ENCODE results near the gene MORC3.
A peak's percentile ranks its signal among the peaks of the same experiment; 100 is the strongest.
"Not testable (repeated sequence)": the region's sequence is repeated elsewhere in the genome, so short reads cannot be mapped to it uniquely, and the experiment has no call there.

MORC3 gene

DNA sequence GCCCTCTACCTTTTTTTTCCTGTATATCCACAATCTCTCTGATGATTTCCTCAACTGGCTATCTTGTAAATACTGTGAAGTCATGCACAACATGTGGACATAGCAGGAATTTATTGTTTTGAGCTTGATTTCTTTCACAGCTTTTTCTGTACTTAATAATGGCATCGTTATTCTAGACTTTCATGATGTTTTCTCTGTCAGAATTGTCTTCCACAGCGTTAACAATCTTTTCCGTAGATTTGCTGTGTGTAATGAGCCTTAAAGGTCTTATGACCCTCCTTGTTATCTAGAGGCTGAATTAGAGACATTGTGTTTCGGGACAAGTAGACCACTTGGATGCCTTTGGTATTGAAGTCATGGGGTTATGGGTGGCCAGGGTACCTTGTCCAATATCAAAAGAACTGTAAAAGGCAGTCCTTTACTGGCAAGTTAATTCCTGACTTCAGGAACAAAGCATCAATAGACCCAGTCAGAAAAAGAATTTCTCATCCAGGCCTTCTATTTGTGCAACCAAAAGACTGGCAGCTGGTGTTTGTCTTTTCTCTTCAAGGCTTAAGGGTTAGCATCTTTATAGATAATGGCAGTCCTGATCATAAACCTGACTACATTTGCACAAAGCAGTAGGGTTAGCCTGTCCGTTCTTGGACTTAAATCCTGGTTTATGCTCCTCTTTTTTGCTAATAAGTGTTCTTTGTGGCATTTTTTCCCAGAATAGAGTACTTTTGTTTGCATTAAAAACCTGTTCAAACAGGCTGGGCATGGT, 35.1 kb downstream of the MORC3 start:
- peaks cover 78% of the 10 kb centered on the region for H3K36me3 ChIP-seq (ENCODE audit: control insufficient read depth, insufficient read depth, low read length)

DNA sequence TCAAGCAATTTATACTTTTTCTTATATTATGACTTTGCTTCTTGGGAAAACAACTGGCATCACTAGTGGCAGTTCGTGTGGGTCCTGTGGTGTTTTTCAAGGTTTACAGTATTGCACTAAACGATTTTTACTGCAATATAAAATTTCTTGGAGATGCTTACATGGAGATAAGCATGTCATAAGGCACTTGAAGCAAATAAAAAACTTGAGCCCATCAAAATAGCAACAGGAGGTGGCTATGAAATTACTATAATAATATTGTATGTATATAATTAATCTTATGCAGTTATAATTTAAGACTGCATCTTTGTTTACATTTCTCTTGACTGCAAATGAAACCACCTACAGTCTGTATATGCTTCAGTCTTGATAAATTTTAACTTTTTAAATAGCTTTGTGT, 35.9 kb downstream of the MORC3 start:
- Histone ChIP-seq H3K27ac (ENCODE audit: low read depth, low read length) (no peak overlapping the region), H3K36me3 (ENCODE audit: control insufficient read depth, insufficient read depth, low read length) (peaks cover 76% of the 10 kb centered on the region), H3K9me3 (ENCODE audit: control insufficient read depth, insufficient read depth, low read length) (no peaks in the 10 kb centered on the region), H3K27me3 (ENCODE audit: control insufficient read depth, insufficient read depth, low read length) (no peaks in the 10 kb centered on the region), H3K9ac (ENCODE audit: low read depth, low read length) (no peak overlapping the region), H3K4me3 (ENCODE audit: low read depth, low read length) (no peak overlapping the region), H3K4me1 (ENCODE audit: control insufficient read depth, insufficient read depth, low read length) (no peaks in the 10 kb centered on the region)

More for the DNA sequence above, 35.1 kb downstream of the MORC3 start:
- H3K9ac ChIP-seq (ENCODE audit: low read depth, low read length) = no peak overlapping the region
- no peak overlapping the region for H3K4me3 ChIP-seq (ENCODE audit: low read depth, low read length)
- no peaks in the 10 kb centered on the region for H3K27me3 ChIP-seq (ENCODE audit: control insufficient read depth, insufficient read depth, low read length)
- H3K9me3 ChIP-seq (ENCODE audit: control insufficient read depth, insufficient read depth, low read length) = no peaks in the 10 kb centered on the region
- no peak overlapping the region for H3K27ac ChIP-seq (ENCODE audit: low read depth, low read length)
- no peaks in the 10 kb centered on the region for H3K4me1 ChIP-seq (ENCODE audit: control insufficient read depth, insufficient read depth, low read length)

DNA sequence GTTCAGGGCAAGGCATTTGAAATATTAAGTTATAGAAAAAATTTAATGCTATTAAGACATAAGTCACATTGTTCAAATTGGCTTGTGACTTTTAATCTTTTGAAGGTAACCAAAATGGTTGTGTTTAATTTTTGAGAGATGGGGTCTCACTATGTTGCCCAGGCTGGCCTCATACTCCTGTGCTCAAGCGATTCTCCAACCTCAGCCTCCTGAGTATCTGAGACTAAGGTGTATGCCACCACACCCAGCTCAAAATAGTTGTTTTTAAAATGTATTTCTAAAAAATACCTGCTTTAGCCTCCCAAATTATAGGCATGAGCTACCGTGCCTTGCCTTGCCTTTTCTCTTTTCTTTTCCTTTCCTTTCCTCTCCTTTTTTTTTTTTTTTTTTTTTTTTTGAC, 39.2 kb downstream of the MORC3 start:
- Histone ChIP-seq H3K36me3 (ENCODE audit: control insufficient read depth, insufficient read depth, low read length) (peaks cover 81% of the 10 kb centered on the region), H3K9me3 (ENCODE audit: control insufficient read depth, insufficient read depth, low read length) (no peaks in the 10 kb centered on the region), H3K27ac (ENCODE audit: low read depth, low read length) (no peak overlapping the region), H3K27me3 (ENCODE audit: control insufficient read depth, insufficient read depth, low read length) (no peaks in the 10 kb centered on the region), H3K4me1 (ENCODE audit: control insufficient read depth, insufficient read depth, low read length) (no peaks in the 10 kb centered on the region), H3K9ac (ENCODE audit: low read depth, low read length) (no peak overlapping the region), H3K4me3 (ENCODE audit: low read depth, low read length) (no peak overlapping the region)

DNA sequence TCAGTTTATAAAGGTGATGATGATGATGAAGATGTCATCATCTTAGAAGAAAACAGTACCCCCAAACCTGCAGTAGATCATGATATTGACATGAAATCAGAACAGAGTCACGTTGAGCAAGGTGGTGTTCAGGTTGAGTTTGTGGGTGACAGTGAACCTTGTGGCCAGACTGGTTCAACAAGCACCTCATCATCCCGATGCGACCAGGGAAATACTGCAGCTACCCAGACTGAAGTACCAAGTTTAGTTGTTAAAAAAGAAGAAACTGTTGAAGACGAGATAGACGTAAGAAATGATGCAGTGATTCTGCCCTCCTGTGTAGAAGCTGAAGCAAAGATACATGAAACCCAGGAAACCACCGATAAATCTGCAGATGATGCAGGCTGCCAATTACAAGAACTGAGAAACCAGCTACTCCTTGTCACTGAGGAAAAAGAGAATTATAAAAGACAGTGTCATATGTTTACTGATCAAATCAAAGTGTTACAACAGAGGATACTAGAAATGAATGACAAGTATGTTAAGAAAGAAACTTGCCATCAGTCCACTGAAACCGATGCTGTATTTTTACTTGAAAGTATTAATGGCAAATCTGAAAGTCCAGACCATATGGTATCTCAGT, 49.2 kb downstream of the MORC3 start:
- no peaks in the 10 kb centered on the region for H3K4me1 ChIP-seq (ENCODE audit: control insufficient read depth, insufficient read depth, low read length)
- peaks cover 92% of the 10 kb centered on the region for H3K36me3 ChIP-seq (ENCODE audit: control insufficient read depth, insufficient read depth, low read length)
- H3K27me3 ChIP-seq (ENCODE audit: control insufficient read depth, insufficient read depth, low read length) = no peaks in the 10 kb centered on the region
- H3K4me3 ChIP-seq (ENCODE audit: low read depth, low read length) = no peak overlapping the region
- H3K9ac ChIP-seq (ENCODE audit: low read depth, low read length) = no peak overlapping the region
- no peak overlapping the region for H3K27ac ChIP-seq (ENCODE audit: low read depth, low read length)
- no peaks in the 10 kb centered on the region for H3K9me3 ChIP-seq (ENCODE audit: control insufficient read depth, insufficient read depth, low read length)

DNA sequence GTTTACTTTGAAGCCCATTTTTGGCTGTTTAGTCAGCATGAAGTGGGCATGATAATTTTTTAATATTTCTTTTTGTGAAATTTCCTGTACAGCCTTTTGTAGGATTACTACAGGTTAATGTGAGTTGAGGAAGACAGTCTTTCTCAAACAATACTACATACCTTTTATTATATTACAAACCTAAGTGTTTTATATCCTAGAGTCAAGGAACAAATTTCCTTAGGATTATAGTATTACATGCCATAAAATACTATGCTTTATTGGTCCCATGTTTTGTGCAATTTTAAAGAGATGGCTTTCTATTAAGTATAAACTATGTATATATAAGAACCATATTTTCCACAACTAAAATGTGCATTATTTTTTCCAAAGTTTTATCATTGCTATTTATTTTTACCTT, 56.0 kb downstream of the MORC3 start:
- no peaks in the 10 kb centered on the region for H3K4me1 ChIP-seq (ENCODE audit: control insufficient read depth, insufficient read depth, low read length)
- no peak overlapping the region for H3K9ac ChIP-seq (ENCODE audit: low read depth, low read length)
- H3K4me3 ChIP-seq (ENCODE audit: low read depth, low read length) = no peak overlapping the region
- H3K27me3 ChIP-seq (ENCODE audit: control insufficient read depth, insufficient read depth, low read length) = no peaks in the 10 kb centered on the region
- H3K36me3 ChIP-seq (ENCODE audit: control insufficient read depth, insufficient read depth, low read length) = peaks cover 68% of the 10 kb centered on the region
- no peaks in the 10 kb centered on the region for H3K9me3 ChIP-seq (ENCODE audit: control insufficient read depth, insufficient read depth, low read length)
- H3K27ac ChIP-seq (ENCODE audit: low read depth, low read length) = no peak overlapping the region

DNA sequence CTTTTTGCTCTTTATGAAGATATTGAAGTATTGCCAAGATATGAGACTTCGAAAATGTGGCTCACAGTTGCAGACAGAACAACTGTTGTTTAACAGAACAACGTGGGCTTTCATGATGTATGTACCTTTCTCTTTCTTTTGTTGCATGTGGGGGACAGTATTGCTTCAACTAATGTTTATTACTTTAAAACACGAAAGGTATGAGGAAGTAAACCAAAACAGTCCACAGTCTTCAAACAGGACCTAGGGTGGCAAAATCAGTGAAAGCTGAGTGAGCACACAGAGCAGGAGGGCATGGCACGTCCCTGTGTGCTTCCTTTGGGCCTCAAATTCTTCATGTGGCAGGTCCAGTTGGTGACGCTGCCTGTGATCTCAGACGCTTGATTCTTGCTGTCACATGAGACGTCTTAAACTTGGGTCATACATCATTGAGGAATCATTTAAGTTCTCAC, 57.4 kb downstream of the MORC3 start:
- Histone ChIP-seq H3K9ac (ENCODE audit: low read depth, low read length) (no peak overlapping the region), H3K4me3 (ENCODE audit: low read depth, low read length) (no peak overlapping the region), H3K36me3 (ENCODE audit: control insufficient read depth, insufficient read depth, low read length) (peaks cover 53% of the 10 kb centered on the region), H3K9me3 (ENCODE audit: control insufficient read depth, insufficient read depth, low read length) (no peaks in the 10 kb centered on the region), H3K27me3 (ENCODE audit: control insufficient read depth, insufficient read depth, low read length) (no peaks in the 10 kb centered on the region), H3K27ac (ENCODE audit: low read depth, low read length) (no peak overlapping the region), H3K4me1 (ENCODE audit: control insufficient read depth, insufficient read depth, low read length) (no peaks in the 10 kb centered on the region)

DNA sequence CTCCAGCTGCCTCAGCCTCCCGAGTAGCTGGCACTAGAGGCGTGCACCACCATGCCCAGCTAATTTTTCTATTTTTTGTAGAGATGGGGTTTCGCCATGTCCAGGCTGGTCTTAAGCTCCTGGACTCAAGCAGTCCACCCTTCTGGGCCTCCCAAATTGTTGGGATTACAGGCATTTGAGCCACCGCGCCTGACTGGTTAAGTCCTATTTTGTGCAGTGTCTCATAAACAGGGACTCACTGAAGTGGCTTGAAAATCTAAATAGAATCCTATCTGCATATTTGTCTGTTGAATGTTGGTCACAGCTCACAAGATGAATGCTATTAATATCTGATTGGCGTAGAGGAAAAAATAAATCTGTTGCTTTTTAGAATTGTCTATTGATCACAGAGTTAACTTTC, 59.3 kb downstream of the MORC3 start:
- Histone ChIP-seq H3K9me3 (ENCODE audit: control insufficient read depth, insufficient read depth, low read length) (no peaks in the 10 kb centered on the region), H3K4me1 (ENCODE audit: control insufficient read depth, insufficient read depth, low read length) (no peaks in the 10 kb centered on the region), H3K36me3 (ENCODE audit: control insufficient read depth, insufficient read depth, low read length) (peaks cover 39% of the 10 kb centered on the region), H3K9ac (ENCODE audit: low read depth, low read length) (no peak overlapping the region), H3K4me3 (ENCODE audit: low read depth, low read length) (no peak overlapping the region), H3K27me3 (ENCODE audit: control insufficient read depth, insufficient read depth, low read length) (no peaks in the 10 kb centered on the region), H3K27ac (ENCODE audit: low read depth, low read length) (no peak overlapping the region)

DNA sequence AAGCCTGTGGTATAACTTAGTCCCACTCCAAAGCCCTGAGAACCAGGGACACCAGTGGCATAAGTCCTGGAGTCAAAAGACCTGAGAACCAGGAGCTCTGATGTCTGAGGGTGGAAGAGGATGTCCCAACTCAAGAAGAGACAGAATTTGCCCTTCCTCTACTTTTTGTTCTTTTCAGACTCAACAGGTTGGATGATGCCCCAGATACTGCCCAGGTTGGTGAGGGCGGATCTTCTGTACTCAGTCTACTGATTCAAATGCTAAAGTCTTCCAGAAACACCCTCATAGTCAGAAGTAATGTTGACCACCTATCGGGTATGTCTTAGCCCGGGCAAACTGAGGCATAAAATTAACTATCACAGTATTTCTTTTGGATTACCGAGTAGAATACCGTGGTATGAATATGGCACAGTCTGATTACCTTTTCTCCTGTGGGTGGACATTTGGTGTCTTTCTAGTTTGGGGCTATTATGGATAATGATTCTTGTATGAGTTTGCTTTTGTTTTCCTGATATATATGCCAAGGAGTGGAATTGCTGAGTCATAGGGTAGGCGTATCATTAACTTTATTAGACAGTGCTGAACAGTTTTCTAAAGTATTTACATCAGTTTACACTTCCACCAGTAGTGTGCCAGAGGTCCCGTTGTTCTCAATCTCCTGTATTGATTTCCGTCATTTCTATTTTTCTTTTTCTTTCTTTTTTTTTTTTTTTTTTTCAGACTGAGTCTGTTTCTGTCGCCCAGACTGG, 62.0 kb downstream of the MORC3 start:
- Histone ChIP-seq H3K4me1 (ENCODE audit: control insufficient read depth, insufficient read depth, low read length) (peaks cover 8% of the 10 kb centered on the region; the same call in 1 of the 2 replicates), H3K27me3 (ENCODE audit: control insufficient read depth, insufficient read depth, low read length) (no peaks in the 10 kb centered on the region), H3K27ac (ENCODE audit: low read depth, low read length) (no peak overlapping the region), H3K9ac (ENCODE audit: low read depth, low read length) (no peak overlapping the region), H3K9me3 (ENCODE audit: control insufficient read depth, insufficient read depth, low read length) (no peaks in the 10 kb centered on the region), H3K4me3 (ENCODE audit: low read depth, low read length) (no peak overlapping the region), H3K36me3 (ENCODE audit: control insufficient read depth, insufficient read depth, low read length) (peaks cover 12% of the 10 kb centered on the region)

DNA sequence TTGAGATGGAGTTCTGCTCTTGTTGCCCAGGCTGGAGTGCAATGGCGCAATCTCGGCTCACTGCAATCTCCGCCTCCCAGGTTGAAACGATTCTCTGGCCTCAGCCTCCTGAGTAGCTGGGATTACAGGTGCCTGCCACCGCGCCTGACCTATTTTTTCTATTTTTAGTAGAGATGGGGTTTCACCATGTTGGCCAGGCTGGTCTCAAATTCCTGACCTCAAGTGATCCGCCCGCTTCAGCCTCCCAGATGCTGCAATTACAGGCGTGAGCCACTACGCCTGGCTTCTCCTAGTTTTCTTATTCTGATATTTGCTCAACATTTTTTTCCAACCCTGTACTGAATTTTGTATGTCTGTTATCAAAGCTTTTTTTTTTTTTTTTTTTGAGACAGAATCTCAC, 62.7 kb downstream of the MORC3 start:
- H3K27ac ChIP-seq (ENCODE audit: low read depth, low read length); H3K27me3 ChIP-seq (ENCODE audit: control insufficient read depth, insufficient read depth, low read length); H3K4me3 ChIP-seq (ENCODE audit: low read depth, low read length); H3K4me1 ChIP-seq (ENCODE audit: control insufficient read depth, insufficient read depth, low read length); H3K9me3 ChIP-seq (ENCODE audit: control insufficient read depth, insufficient read depth, low read length); H3K9ac ChIP-seq (ENCODE audit: low read depth, low read length): not testable (repeated sequence)
- peaks cover 10% of the 10 kb centered on the region for H3K36me3 ChIP-seq (ENCODE audit: control insufficient read depth, insufficient read depth, low read length)

DNA sequence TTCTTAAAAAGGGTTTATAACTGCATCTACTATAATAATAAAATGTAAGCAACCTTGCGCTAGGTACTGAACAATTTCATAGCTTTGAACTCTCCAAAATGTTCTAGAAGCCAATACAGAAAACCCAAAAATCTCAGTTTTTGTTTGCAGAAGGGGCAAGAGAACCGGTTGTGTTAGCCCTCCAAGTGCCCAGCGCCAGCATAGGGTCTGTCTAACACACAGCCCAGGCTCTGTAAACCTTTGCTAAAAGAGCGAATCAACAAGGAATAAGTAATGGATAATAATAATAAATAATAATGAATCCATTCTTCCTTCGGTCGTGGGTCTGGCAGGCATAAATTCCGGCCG, 64.9 kb downstream of the MORC3 start:
- no peak overlapping the region for H3K27ac ChIP-seq (ENCODE audit: low read depth, low read length)
- H3K27me3 ChIP-seq (ENCODE audit: control insufficient read depth, insufficient read depth, low read length) = no peaks in the 10 kb centered on the region
- no peaks in the 10 kb centered on the region for H3K9me3 ChIP-seq (ENCODE audit: control insufficient read depth, insufficient read depth, low read length)
- H3K4me1 ChIP-seq (ENCODE audit: control insufficient read depth, insufficient read depth, low read length) = peaks cover 8% of the 10 kb centered on the region; the same call in 1 of the 2 replicates
- peak overlapping the region; percentile 64 for H3K4me3 ChIP-seq (ENCODE audit: low read depth, low read length)
- peaks cover 6% of the 10 kb centered on the region for H3K36me3 ChIP-seq (ENCODE audit: control insufficient read depth, insufficient read depth, low read length)
- no peak overlapping the region for H3K9ac ChIP-seq (ENCODE audit: low read depth, low read length)
